ENCODE results near the gene C5orf58.
A peak's percentile ranks its signal among the peaks of the same experiment; 100 is the strongest.

The C5orf58 gene

GRCh38 chr5:170223906-170224305 lies 8.9 kb upstream of the C5orf58 start:
- TF ChIP-seq MYC (IDR thresholded peaks at IDR 0.05; ENCODE audit: low read depth, low read length) (no peak), MAX (IDR thresholded peaks at IDR 0.05; ENCODE audit: low read depth, low read length) (no peak), POLR2A (IDR thresholded peaks at IDR 0.05; ENCODE audit: extremely low read depth, insufficient read length) (no peak)
- TF ChIP-seq, protein P1, sequence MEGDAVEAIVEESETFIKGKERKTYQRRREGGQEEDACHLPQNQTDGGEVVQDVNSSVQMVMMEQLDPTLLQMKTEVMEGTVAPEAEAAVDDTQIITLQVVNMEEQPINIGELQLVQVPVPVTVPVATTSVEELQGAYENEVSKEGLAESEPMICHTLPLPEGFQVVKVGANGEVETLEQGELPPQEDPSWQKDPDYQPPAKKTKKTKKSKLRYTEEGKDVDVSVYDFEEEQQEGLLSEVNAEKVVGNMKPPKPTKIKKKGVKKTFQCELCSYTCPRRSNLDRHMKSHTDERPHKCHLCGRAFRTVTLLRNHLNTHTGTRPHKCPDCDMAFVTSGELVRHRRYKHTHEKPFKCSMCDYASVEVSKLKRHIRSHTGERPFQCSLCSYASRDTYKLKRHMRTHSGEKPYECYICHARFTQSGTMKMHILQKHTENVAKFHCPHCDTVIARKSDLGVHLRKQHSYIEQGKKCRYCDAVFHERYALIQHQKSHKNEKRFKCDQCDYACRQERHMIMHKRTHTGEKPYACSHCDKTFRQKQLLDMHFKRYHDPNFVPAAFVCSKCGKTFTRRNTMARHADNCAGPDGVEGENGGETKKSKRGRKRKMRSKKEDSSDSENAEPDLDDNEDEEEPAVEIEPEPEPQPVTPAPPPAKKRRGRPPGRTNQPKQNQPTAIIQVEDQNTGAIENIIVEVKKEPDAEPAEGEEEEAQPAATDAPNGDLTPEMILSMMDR (IDR thresholded peaks at IDR 0.05; ENCODE audit: low read depth, low read length), result no peak
- H3K4me3 ChIP-seq (ENCODE audit: low read depth, low read length), result no peak overlapping the region
- DNase-seq (ENCODE audit: low read depth), result no peak

- H3K4me3 ChIP-seq (ENCODE audit: low read depth, low read length), result no peak overlapping the region
- DNase-seq (ENCODE audit: low read depth), result peak; percentile 75
- TF ChIP-seq MAX (IDR thresholded peaks at IDR 0.05; ENCODE audit: low read depth, low read length), result no peak
- TF ChIP-seq, protein P1 (IDR thresholded peaks at IDR 0.05; ENCODE audit: low read depth, low read length), result peak; percentile 78
These were observed 7.3 kb upstream of the C5orf58 start for GRCh38 chr5:170225326-170226128.

- no peak overlapping the region for H3K4me3 ChIP-seq (ENCODE audit: low read depth, low read length)
- no peak for DNase-seq (ENCODE audit: low read depth)
- no peak for TF ChIP-seq MAX (IDR thresholded peaks at IDR 0.05; ENCODE audit: low read depth, low read length)
- TF ChIP-seq POLR2A (IDR thresholded peaks at IDR 0.05; ENCODE audit: extremely low read depth, insufficient read length), result no peak
- TF ChIP-seq, protein P1 (IDR thresholded peaks at IDR 0.05; ENCODE audit: low read depth, low read length), result no peak
- no peak for TF ChIP-seq MYC (IDR thresholded peaks at IDR 0.05; ENCODE audit: low read depth, low read length)
These were observed 6.6 kb upstream of the C5orf58 start for GRCh38 chr5:170226129-170226615.

DNA sequence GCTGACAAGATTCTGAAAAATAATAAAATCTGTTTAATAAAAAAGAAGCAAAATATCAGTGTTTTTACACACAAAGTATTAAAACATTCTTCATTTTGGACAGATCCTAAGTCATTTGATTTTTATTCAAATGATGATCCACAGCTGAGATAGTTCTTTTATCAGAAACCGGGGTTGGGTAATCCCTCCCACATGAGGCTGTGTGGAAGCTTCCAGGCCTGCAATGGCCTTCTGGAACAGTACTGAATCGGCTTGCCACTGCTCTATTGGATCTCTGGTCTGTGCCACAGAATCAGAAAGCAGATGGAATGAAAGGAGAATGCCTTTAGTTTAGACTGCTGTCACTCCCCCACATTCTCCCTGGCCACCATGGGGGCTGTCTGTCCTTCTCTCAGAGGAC lies 6.1 kb upstream of the C5orf58 start:
- no peak for DNase-seq (ENCODE audit: low read depth)
- TF ChIP-seq, protein P1 (IDR thresholded peaks at IDR 0.05; ENCODE audit: low read depth, low read length), result no peak
- TF ChIP-seq MYC (IDR thresholded peaks at IDR 0.05; ENCODE audit: low read depth, low read length), result no peak
- no peak for TF ChIP-seq MAX (IDR thresholded peaks at IDR 0.05; ENCODE audit: low read depth, low read length)
- TF ChIP-seq POLR2A (IDR thresholded peaks at IDR 0.05; ENCODE audit: extremely low read depth, insufficient read length), result no peak
- no peak overlapping the region for H3K4me3 ChIP-seq (ENCODE audit: low read depth, low read length)

GRCh38 chr5:170228762-170229435 lies 3.9 kb upstream of the C5orf58 start:
- no peak for TF ChIP-seq MYC (IDR thresholded peaks at IDR 0.05; ENCODE audit: low read depth, low read length)
- TF ChIP-seq MAX (IDR thresholded peaks at IDR 0.05; ENCODE audit: low read depth, low read length), result no peak
- TF ChIP-seq, protein P1 (IDR thresholded peaks at IDR 0.05; ENCODE audit: low read depth, low read length), result no peak
- TF ChIP-seq POLR2A (IDR thresholded peaks at IDR 0.05; ENCODE audit: extremely low read depth, insufficient read length), result no peak
- no peak for DNase-seq (ENCODE audit: low read depth)
- no peak overlapping the region for H3K4me3 ChIP-seq (ENCODE audit: low read depth, low read length)

Measured in NB4 (cell line).